Activated naive CD4-positive, alpha-beta T cell treated with anti-CD3 and anti-CD28 coated beads for 36 hours (primary cell): ENCODE measurements around the gene STK32A. TPM values are rescaled to one million over a fixed set of nuclear protein-coding genes. Genes with fewer than 3 reads are reported as not detected.
A peak's percentile ranks its signal among the peaks of the same experiment; 100 is the strongest.
"Not testable (repeated sequence)": the region's sequence is repeated elsewhere in the genome, so short reads cannot be mapped to it uniquely, and the experiment has no call there.

Experiments
- CTCF ChIA-PET: fragments of 350-600 bp; sonication (Branson Sonifier 250); formaldehyde crosslinking; loops from one replicate; lab custom pipeline; 2021; ENCODE audit warnings: antibody characterized with exemption; lab: Charles Lee
- DNase-seq: peaks from one replicate; pipeline ENCODE4 v3.0.0-alpha.2; 2020
- H3K27ac Mint-ChIP-seq: one replicate; pipeline ENCODE4 v1.8.0; 2021; ENCODE audit warnings: mild to moderate bottlenecking, mixed read lengths
- H3K27me3 Mint-ChIP-seq: one replicate; pipeline ENCODE4 v1.8.0; 2021; ENCODE audit warnings: low read depth, mixed read lengths
- H3K36me3 Mint-ChIP-seq: one replicate; pipeline ENCODE4 v1.8.0; 2021; ENCODE audit warnings: low read depth, mixed read lengths
- H3K4me1 Mint-ChIP-seq: one replicate; pipeline ENCODE4 v1.8.0; 2021; ENCODE audit warnings: low read depth, mixed read lengths
- H3K4me3 Mint-ChIP-seq: one replicate; pipeline ENCODE4 v1.8.0; 2021; ENCODE audit warnings: mild to moderate bottlenecking, moderate library complexity, mixed read lengths
- H3K9me3 Mint-ChIP-seq: one replicate; pipeline ENCODE4 v1.8.0; 2021; ENCODE audit warnings: mixed read lengths
- intact Hi-C: fragments of 100-400 bp; cut with micrococcal nuclease; formaldehyde crosslinking; loops from one replicate; pipeline ENCODE4 v1.15.1; 2023
- total RNA-seq, 2 experiments: library from RNA; stranded (reverse); gene quantifications; one replicate each; pipeline ENCODE4 v1.2.3, GENCODE V29; 2021

The STK32A gene
- total RNA-seq, 2 experiments from 2014 or later: not detected

DNA sequence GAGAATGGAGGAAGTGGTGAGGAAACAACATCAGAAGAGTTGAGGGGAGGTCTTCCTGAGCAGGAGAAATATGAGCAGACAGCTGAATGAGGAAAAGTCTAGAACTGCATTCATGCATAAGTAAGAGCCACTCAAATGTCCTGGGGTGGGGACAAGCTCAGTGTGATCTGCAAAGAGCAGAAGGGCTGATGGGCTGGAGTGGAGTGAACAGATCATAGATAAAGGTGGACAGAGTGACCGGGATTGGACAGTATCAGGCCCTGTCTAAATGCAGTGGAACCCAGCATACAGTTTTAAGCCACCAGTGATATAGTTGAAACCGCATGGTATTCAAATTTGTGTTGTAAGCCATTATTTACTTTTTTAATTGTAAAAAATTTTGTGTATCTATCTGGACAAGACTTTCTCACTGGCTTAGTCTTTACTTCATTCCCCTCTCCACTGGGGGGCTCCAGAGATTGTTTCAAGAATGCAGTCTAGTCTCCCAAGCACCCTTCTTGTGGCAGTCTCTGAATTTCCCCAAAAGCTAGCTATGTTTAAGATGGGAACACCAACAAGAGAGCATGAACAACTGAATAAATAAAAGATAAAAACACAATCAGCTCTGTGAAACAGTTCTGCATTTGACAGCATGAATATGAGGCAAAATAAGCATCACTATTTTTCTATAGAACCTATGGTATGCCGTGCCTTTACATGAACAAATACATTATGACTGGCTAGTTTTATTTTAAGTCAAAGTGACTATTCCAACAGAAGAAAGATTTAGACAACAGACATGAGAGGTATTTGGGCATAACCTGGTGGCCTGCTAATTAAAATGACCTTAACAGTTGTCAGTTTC, 10.7 kb upstream of the STK32A start:
- Mint-ChIP-seq H3K4me3 (no peak overlapping the region), H3K4me1 (peaks cover 3% of the 10 kb centered on the region), H3K27ac (no peak overlapping the region), H3K36me3 (no peaks in the 10 kb centered on the region), H3K27me3 (no peaks in the 10 kb centered on the region), H3K9me3 (peaks cover 2% of the 10 kb centered on the region)
- peak; percentile 15 for DNase-seq
- CTCF ChIA-PET: no interaction called here
- intact Hi-C loops: loop anchor here (1.0 kb wide), 1 partner anchor 353 kb away; no protein-coding TSS in a partner anchor

DNA sequence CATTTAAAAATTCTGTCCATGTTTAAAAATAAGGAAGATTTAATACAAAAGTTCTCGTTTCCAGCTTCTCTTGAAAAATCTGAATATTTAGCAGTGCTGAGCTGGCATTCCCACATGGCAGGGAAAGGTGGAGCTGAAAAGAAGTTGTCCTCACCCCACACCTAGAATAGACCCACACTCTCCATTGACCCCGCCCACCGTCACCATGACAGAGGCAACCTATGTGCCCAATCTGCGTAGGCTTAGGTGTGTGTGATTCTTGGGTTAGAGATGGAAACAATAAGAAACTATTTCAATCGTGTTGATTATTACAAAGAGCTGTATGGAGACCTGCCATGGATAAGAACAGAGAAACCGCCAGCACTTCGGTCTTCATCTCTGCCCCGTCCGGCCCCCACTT, 8.9 kb upstream of the STK32A start:
- CTCF ChIA-PET: no interaction called here
- Mint-ChIP-seq H3K9me3 (peaks cover under 1% of the 10 kb centered on the region), H3K27me3 (peaks cover under 1% of the 10 kb centered on the region), H3K36me3 (no peaks in the 10 kb centered on the region), H3K4me3 (no peak overlapping the region), H3K4me1 (peaks cover 3% of the 10 kb centered on the region), H3K27ac (no peak overlapping the region)
- no peak for DNase-seq
- intact Hi-C loops: no loop called here

DNA sequence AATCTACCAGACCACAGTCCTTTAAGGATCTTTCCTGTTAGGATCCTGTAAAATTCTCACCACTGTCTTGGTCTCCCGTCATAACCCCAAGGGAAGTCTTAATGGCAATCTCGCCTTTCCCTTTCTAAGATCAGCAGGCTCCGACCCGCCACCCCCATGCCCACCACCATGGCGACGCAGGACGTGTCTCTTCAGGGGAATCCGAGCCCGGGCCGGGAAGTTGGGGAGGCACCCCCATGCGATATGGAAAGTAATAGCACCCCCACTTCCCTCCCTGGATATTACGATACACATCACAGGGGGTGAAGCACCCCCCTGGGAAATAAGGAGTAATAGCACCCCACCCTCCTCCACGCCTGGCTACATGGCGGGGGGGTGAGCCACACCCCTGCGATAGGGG, 8.3 kb upstream of the STK32A start:
- Mint-ChIP-seq H3K27ac (no peak overlapping the region), H3K4me1 (peaks cover 3% of the 10 kb centered on the region), H3K27me3 (peaks cover 5% of the 10 kb centered on the region), H3K4me3 (no peak overlapping the region), H3K9me3 (peaks cover 2% of the 10 kb centered on the region), H3K36me3 (no peaks in the 10 kb centered on the region)
- CTCF ChIA-PET: no interaction called here
- intact Hi-C loops: no loop called here
- no peak for DNase-seq

DNA sequence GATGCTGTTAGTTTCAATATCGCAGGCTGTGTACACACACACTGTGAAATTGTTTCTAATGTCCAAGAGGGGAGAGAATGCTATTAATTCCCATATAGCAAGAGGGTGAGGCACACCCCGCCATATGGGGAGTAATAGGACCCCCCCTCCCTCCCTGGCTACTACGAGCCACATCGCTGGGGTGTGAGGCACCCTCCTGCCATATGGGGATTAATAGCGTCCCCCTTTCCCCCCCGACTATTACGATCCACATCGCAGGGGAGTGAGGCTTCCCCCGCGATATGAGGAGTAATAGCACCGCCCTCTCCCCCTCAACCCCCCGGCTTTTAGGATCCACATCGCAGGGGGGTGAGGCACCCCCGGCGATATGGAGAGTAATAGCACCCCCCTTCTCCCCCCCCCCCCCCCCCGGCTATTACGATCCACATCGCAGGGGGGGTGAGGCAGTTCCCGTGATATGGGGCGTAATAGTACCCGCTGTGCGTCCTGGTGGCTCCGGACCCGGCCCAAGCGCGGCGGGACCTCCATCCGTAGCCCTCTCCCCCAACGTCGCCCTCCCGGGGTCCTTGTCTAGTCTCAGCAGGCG, 494 bp upstream of the STK32A start:
- Mint-ChIP-seq H3K9me3 (peaks cover 2% of the 10 kb centered on the region), H3K4me1 (peaks cover 2% of the 10 kb centered on the region)

DNA sequence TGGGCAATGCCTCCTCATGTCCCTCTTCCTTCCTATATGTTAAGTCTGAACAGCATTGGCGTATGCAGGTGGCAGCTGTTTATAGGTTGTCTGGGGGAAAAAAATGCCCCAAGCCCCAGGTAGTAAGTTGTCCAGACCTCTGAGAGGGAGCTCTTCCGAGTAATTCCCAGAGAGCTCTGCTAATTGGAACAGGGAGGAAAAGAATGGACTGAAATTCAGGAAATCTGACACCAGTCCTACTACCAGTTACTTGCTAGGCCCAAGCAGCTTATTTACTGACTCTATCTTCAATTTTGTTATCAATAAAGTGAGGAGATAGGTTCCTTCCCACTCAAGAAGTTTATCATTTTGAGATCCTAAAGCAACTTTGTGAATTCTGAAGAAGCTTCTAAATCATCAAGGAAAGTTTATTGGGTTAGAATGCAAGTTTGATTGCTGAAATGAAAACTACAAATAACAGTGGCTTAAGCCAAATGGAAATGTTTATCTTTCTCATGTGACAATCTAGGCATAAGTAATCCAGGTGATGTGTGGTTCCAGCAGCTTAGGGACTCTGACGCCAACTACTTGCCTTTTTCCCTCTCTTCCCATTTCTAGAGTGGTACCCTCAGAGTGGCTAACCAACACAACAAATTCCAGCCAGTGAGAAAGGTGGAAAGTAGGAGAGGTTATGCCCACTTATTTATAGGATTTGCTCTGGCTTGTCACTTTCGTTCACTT, 5.6 kb downstream of the STK32A start:
- Mint-ChIP-seq H3K27ac (no peak overlapping the region), H3K9me3 (no peaks in the 10 kb centered on the region), H3K27me3 (peaks cover 16% of the 10 kb centered on the region), H3K4me1 (no peaks in the 10 kb centered on the region), H3K4me3 (no peak overlapping the region), H3K36me3 (no peaks in the 10 kb centered on the region)
- no peak for DNase-seq
- intact Hi-C loops: no loop called here
- CTCF ChIA-PET: no interaction called here

More for the DNA sequence above, 494 bp upstream of the STK32A start:
- DNase-seq: no peak
- CTCF ChIA-PET: no interaction called here
- peaks cover 46% of the 10 kb centered on the region for H3K27me3 Mint-ChIP-seq
- no peak overlapping the region for H3K4me3 Mint-ChIP-seq
- H3K36me3 Mint-ChIP-seq: no peaks in the 10 kb centered on the region
- H3K27ac Mint-ChIP-seq: no peak overlapping the region
- intact Hi-C loops: no loop called here

DNA sequence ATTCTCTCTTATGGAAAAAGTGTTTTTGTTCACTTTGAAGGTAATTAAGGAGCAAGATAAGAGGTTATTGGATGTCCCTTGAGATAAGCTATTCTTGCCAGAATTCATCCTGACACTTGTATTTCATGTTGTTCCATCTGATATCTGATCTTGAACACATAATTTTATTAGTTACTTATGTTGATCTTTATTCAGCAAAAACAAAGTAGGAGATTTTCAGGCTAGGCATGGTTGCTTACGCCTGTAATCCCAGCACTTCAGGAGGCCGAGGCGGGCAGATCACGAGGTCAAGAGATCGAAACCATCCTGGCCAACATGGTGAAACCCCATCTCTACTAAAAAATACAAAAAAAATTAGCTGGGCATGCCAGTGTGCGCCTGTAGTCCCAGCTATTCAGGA, 8.4 kb downstream of the STK32A start:
- H3K27ac Mint-ChIP-seq, H3K4me3 Mint-ChIP-seq, H3K36me3 Mint-ChIP-seq, CTCF ChIA-PET, H3K27me3 Mint-ChIP-seq, DNase-seq, H3K9me3 Mint-ChIP-seq, H3K4me1 Mint-ChIP-seq, intact Hi-C loops: not testable (repeated sequence)

DNA sequence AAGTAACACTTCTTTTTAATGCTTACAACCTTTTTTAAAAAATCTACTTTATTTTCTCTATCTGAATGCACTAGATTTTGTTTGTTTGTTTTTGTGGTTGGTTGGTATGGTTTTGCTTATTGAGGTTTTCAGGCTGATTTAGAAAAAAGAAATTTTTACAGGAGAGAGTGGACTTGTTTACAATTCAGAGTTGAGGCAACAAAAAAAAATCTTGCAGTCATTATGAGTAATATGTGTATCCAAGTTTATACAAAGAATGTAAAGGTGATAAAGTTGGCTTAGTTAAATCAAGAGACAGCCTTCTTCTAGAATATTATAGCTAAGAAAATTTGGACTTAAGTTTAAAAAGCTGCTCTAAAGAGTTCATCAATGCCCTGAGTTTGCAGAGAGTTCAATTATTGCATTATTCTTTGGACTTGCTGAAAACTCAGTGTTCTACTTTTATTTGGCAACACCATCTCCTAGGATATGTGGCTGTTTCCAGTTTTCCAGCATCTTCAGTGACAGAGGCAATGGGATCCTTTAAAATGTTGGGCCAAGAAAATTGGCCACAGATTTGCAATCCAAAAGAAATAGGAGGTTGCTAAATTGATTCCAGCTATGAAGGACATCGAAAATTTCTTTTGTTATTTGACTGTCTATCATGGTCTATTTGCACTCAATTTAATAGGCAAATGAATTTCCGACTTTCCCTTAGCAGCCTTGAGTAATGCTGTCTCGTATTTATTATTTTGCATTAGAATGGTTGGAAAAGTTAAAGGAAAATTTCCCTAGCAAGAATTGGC, 10.7 kb downstream of the STK32A start:
- Mint-ChIP-seq H3K27ac (no peak overlapping the region), H3K27me3 (no peaks in the 10 kb centered on the region), H3K9me3 (peaks cover 3% of the 10 kb centered on the region), H3K4me1 (no peaks in the 10 kb centered on the region), H3K4me3 (no peak overlapping the region), H3K36me3 (no peaks in the 10 kb centered on the region)
- intact Hi-C loops: no loop called here
- CTCF ChIA-PET: no interaction called here
- no peak for DNase-seq

DNA sequence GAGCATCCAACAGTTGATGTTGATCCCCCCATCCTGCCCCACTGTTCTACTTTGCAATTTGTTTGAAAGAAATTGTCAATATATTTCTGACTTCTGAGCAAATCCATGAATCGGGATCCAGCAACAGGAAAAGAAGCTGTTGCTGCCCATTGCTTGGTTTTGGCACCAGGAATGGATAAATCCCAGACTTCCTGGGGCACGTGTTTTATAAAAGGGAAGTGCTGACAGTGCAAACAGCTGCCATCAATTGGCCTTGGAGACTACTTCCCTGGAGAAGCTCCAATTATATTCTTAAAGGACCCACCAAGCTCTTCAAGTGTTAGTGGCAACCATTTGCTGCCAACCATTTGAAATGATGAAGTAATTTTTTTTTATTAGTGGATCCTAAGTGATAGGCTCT, 13.7 kb downstream of the STK32A start:
- Mint-ChIP-seq H3K9me3 (peaks cover 3% of the 10 kb centered on the region), H3K36me3 (no peaks in the 10 kb centered on the region)
- CTCF ChIA-PET: no interaction called here

DNA sequence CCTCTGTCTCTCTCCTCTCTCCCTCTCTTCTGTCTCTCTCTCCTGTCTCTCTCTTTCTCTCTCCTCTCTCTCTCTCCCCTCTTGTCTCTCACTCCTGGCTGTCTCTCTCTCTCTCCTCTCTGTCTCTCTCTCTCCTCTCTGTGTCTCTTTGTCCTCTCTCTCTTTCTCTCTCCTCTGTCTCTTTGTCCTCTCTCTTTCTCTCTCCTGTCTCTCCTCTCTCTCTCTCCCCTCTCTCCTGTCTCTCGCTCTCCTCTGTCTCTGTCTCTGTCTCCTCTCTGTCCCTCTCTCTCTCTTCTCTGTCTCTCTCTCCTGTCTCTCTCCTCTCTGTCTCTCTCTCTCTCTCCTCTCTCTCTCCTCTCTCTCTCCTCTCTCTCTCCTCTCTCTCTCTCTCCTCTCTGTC, 25.0 kb downstream of the STK32A start:
- CTCF ChIA-PET: no interaction called here
- H3K27me3 Mint-ChIP-seq: no peaks in the 10 kb centered on the region
- no peaks in the 10 kb centered on the region for H3K9me3 Mint-ChIP-seq
- H3K27ac Mint-ChIP-seq: no peak overlapping the region
- no peaks in the 10 kb centered on the region for H3K36me3 Mint-ChIP-seq
- DNase-seq: no peak
- intact Hi-C loops: no loop called here
- H3K4me3 Mint-ChIP-seq: no peak overlapping the region
- H3K4me1 Mint-ChIP-seq: no peaks in the 10 kb centered on the region

More for the DNA sequence above, 13.7 kb downstream of the STK32A start:
- intact Hi-C loops: no loop called here
- Mint-ChIP-seq H3K4me3 (no peak overlapping the region), H3K4me1 (no peaks in the 10 kb centered on the region), H3K27ac (no peak overlapping the region), H3K27me3 (no peaks in the 10 kb centered on the region)
- no peak for DNase-seq

DNA sequence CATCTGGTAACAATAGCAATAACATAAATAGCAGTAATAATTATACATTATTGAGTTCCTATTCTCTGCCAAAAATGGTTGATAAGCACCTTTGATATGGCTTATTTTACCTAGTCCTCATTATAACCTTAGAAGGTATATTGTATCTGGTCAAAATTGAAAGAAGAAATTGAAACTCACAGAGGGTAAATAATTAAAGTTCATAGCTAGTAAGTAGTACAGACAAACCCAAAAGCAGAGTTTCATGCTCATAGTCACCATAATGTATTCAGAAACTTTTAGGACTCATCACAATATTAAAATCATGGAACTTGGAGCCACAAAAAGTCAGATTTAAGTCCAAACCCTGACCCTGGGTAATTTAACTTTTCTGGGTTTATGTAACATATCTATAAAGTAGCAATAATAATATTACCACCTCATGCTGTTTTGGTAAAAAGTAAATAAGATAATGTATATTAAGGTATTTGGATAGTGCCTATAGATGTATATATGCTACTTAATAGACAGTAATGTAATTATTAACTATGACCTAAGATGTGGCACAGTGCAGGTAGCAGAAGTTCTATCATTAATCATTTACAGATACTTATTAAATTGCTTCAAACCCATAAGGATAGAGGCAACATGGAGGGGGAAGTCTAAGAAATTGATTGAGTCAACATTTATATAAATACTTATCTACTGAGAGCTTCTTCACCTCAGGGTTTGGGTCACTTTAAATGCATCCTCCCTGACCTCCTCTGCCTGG, 32.4 kb downstream of the STK32A start:
- H3K36me3 Mint-ChIP-seq: no peaks in the 10 kb centered on the region
- CTCF ChIA-PET: no interaction called here
- H3K4me3 Mint-ChIP-seq: no peak overlapping the region
- H3K9me3 Mint-ChIP-seq: peaks cover 1% of the 10 kb centered on the region
- DNase-seq: no peak
- intact Hi-C loops: no loop called here
- no peaks in the 10 kb centered on the region for H3K27me3 Mint-ChIP-seq
- no peak overlapping the region for H3K27ac Mint-ChIP-seq
- no peaks in the 10 kb centered on the region for H3K4me1 Mint-ChIP-seq

DNA sequence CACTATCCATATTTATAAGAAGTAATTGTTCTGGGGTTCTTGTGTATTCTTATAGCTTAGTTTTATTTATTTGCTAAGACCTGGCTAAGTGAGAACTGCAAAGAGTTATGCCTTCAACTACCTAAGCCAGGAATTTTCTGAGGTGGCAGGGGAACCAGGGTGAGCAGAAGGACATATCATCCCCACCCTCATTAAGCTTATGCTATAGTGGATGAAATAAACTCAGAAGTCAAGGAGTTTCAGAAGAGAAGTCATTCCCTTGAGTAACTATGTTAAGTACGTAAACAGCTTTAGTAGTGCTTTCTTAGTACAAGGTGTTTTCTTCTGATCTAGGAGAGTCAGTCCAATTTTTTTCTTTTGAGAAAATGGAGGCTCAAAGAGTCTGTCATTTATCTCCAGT, 41.7 kb downstream of the STK32A start:
- Mint-ChIP-seq H3K4me1 (no peaks in the 10 kb centered on the region), H3K4me3 (no peak overlapping the region), H3K27ac (no peak overlapping the region), H3K27me3 (peaks cover 7% of the 10 kb centered on the region), H3K36me3 (no peaks in the 10 kb centered on the region), H3K9me3 (peaks cover 4% of the 10 kb centered on the region)
- CTCF ChIA-PET: no interaction called here
- intact Hi-C loops: no loop called here
- DNase-seq: no peak

DNA sequence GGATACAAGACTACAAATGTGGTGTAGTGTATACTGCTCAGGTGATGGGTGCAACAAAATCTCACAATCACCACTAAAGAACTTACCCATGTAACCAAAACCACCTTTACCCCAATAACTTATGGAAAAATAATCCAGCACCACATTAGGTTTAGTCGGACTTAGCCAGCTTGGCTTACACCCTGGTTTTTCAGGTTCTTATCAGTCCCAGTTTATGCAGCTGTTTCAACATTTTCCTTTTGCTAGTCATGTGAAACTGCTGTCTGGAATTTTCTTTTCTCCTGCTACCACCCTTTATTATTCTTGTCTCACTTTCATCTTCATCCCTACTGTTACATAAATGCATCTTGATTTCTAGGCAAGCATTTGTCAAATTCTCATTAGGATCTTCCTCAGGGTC, 51.5 kb downstream of the STK32A start:
- Mint-ChIP-seq H3K4me1 (no peaks in the 10 kb centered on the region), H3K36me3 (no peaks in the 10 kb centered on the region), H3K4me3 (no peak overlapping the region), H3K27ac (no peak overlapping the region), H3K9me3 (peaks cover 25% of the 10 kb centered on the region), H3K27me3 (no peaks in the 10 kb centered on the region)
- intact Hi-C loops: no loop called here
- no peak for DNase-seq
- CTCF ChIA-PET: no interaction called here
